HG03280 (cell line): ENCODE measurements around the gene INF2.

Experiments
- ATAC-seq: cut with Tn5 transposase; IDR thresholded peaks from one replicate; pipeline ENCODE4 v1.9.1; 2021; ENCODE audit warnings: mild to moderate bottlenecking, moderate library complexity; ENCODE audit not compliant: unreplicated experiment

The INF2 gene

GRCh38 chr14:104732931-104733681 is 43.7 kb downstream of the INF2 start:
- ATAC-seq = no peak

- ATAC-seq = no peak
Measured at GRCh38 chr14:104734051-104734587, 44.7 kb downstream of the INF2 start.

- ATAC-seq = no peak
Measured at GRCh38 chr14:104734601-104734990, 45.2 kb downstream of the INF2 start.

GRCh38 chr14:104734991-104735779 is 45.8 kb downstream of the INF2 start:
- no peak for ATAC-seq

- ATAC-seq = no peak
Measured at GRCh38 chr14:104735830-104736642, 46.6 kb downstream of the INF2 start.

GRCh38 chr14:104738375-104739019 is 49.1 kb downstream of the INF2 start:
- no peak for ATAC-seq

- no peak for ATAC-seq
Measured at GRCh38 chr14:104739026-104739425, 49.6 kb downstream of the INF2 start.

- ATAC-seq = no peak
Measured at GRCh38 chr14:104739546-104740516, 50.4 kb downstream of the INF2 start.

- ATAC-seq = no peak
Measured at GRCh38 chr14:104741108-104741802, 51.8 kb downstream of the INF2 start.

GRCh38 chr14:104741803-104742251 is 52.4 kb downstream of the INF2 start:
- no peak for ATAC-seq

- ATAC-seq = no peak
Measured at GRCh38 chr14:104742586-104743455, 53.4 kb downstream of the INF2 start.

- no peak for ATAC-seq
Measured at GRCh38 chr14:104743461-104744380, 54.3 kb downstream of the INF2 start.

- no peak for ATAC-seq
Measured at GRCh38 chr14:104744484-104744883, 55.1 kb downstream of the INF2 start.

GRCh38 chr14:104745431-104745830 is 56.0 kb downstream of the INF2 start:
- no peak for ATAC-seq

- no peak for ATAC-seq
Measured at GRCh38 chr14:104746071-104746545, 56.7 kb downstream of the INF2 start.

GRCh38 chr14:104746934-104747481 is 57.6 kb downstream of the INF2 start:
- no peak for ATAC-seq
